ENCODE data around the gene GUCY1A2. TPM values are rescaled to one million over a fixed set of nuclear protein-coding genes. Genes with fewer than 3 reads are reported as not detected.

GUCY1A2 gene
- total RNA-seq, 1 experiment from 2014 or later: 5.4 TPM

- no TSS peak for BruUV-seq (replicated peaks)
- H3K4me1 ChIP-seq (ENCODE audit: insufficient read depth, low read length, poor library complexity, severe bottlenecking): no peaks in the 10 kb centered on the region
- TF ChIP-seq CTCF (conservative IDR thresholded peaks at IDR 0.05; ENCODE audit: low read depth, low read length): no peak
- TF ChIP-seq EZH2 (IDR thresholded peaks at IDR 0.05; ENCODE audit: borderline replicate concordance, low read depth, low read length, poor library complexity, severe bottlenecking): no peak
- intact Hi-C loops (cut with micrococcal nuclease; ENCODE audit: unreplicated experiment): no loop called here
- no peak overlapping the region for H3K4me3 ChIP-seq (ENCODE audit: low read depth, low read length, poor library complexity, severe bottlenecking)
- POLR2A ChIA-PET (ENCODE audit: low non-redundant PET): no interaction called here
- DNase-seq (ENCODE audit: low spot score): peak; percentile 21
- no peaks in the 10 kb centered on the region for H3K36me3 ChIP-seq (ENCODE audit: insufficient read depth, low read length, poor library complexity, severe bottlenecking)
- H3K27me3 ChIP-seq (replicated peaks; ENCODE audit: insufficient read depth, low read depth, low read length, poor library complexity): no peaks in the 10 kb centered on the region
- no peak overlapping the region for H3K27ac ChIP-seq (ENCODE audit: low read depth, low read length, poor library complexity, severe bottlenecking)
- no peaks in the 10 kb centered on the region for H3K9me3 ChIP-seq (ENCODE audit: low read depth, low read length, poor library complexity, severe bottlenecking)
- CTCF ChIA-PET: no interaction called here
Measured at GRCh38 chr11:106624377-106624776, 393.9 kb downstream of the GUCY1A2 start.
